ENCODE measurements around the gene KLRC2.
"Not testable (repeated sequence)": the region's sequence is repeated elsewhere in the genome, so short reads cannot be mapped to it uniquely, and the experiment has no call there.

KLRC2 gene

DNA sequence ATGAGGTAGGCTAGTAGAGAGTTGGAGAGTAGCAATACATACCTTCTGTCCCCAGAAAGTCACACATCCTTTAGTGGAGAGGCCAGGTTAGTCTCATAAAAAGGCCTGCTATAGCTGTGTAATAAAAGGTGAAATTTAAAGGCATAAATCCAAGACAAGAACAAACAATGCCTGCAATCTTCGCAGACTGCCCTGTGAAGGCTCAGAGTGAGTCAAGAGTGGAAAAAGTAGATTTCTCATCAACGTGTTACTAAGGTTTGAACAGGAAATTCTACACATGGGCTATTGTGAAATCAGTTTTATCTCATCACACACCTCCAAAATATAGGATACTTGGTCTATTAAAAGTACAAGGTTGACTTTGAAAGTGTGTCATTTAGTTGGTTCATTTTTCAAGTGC lies 17.3 kb upstream of the KLRC2 start, which contains the start of gene KLRC1:
TSS of gene KLRC1 (minus strand) at position 222 of the 400 bp plus-strand sequence. CDS start 2,221 bp downstream, outside the sequence.
- no peak within 1 kb of the TSS for H3K4me3 ChIP-seq (ENCODE audit: low read length)
- no peak for TF ChIP-seq CTCF (IDR thresholded peaks at IDR 0.05; ENCODE audit: insufficient read depth, low read depth, low read length, missing control alignments)
- DNase-seq (ENCODE audit: low read depth): peak; percentile 90

DNA sequence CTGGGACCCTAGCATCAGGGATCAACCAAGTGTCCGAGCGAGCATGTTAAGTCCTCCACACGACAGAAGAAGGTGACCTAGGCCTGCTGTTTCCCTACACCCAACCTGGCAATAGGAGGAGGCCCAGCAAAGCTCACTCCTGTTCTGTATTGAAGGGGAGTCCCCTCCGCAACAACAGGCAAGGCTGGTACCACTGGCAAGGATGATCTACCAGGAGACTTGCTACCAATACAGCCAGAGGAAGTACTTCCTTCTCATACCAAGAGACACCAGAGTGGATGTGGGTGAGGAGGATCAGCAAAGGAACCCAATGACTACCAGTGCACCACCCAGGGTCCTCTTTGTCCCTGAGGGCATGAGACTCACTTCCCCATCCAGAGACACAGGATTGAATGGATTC lies 12.4 kb upstream of the KLRC2 start:
- no peak overlapping the region for H3K4me3 ChIP-seq (ENCODE audit: low read length)
- no peak for DNase-seq (ENCODE audit: low read depth)
- no peak for TF ChIP-seq CTCF (IDR thresholded peaks at IDR 0.05; ENCODE audit: insufficient read depth, low read depth, low read length, missing control alignments)

- H3K4me3 ChIP-seq (ENCODE audit: low read length); DNase-seq (ENCODE audit: low read depth): not testable (repeated sequence)
Measured at GRCh38 chr12:10446052-10446451, 10.2 kb upstream of the KLRC2 start.

DNA sequence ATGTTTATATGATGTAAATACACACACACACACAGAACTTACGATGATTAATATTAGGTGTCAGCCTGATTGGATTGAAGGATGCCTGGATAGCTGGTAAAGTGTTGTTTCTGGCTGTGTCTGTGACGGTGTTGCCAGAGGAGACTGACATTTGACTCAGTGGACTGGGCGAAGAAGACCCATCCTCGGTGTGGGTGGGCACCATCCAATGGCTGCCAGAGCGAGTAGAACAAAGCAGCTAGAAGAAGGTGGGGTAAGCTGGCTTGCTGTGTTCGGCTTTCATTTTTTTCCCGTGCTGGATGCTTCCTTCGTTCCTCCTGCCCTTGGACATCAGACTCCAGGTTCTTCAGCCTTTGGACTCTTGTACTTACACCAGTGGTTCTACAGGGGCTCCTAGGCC lies 5.3 kb upstream of the KLRC2 start:
- H3K4me3 ChIP-seq (ENCODE audit: low read length); DNase-seq (ENCODE audit: low read depth): not testable (repeated sequence)

DNA sequence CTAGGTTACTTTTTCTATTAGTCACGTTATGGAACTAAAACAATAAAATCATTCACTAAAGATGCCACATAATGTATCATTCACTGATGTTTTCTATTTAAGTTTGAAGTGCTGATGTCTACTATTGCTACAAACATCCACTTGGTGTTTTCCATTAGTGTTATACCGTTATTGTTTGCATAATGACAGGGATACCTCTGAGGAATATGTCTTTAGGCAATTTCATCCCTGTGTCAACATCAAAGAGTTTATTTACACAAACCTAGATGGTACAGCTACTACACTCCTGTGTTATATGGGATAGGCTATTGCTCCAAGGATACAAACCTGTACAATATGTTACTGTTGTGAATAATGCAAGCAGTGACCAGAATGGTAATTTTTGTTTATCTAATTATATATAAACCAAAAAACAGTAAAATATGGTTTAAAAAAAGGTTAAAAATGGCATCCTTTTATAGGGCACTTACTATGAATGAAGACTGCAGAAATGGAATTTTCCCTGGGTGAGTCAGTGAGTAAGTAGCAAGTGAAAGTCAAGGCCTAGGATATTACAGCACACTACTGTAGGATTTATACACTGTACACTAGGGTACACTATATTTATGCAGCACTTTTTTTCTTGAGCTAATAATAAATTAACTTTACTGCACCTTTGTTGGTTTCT lies 3.9 kb upstream of the KLRC2 start:
- DNase-seq (ENCODE audit: low read depth): peak; percentile 17
- not testable (repeated sequence) for H3K4me3 ChIP-seq (ENCODE audit: low read length)

- DNase-seq (ENCODE audit: low read depth); H3K4me3 ChIP-seq (ENCODE audit: low read length): not testable (repeated sequence)
Measured at GRCh38 chr12:10437601-10438000, 1.8 kb upstream of the KLRC2 start.

DNA sequence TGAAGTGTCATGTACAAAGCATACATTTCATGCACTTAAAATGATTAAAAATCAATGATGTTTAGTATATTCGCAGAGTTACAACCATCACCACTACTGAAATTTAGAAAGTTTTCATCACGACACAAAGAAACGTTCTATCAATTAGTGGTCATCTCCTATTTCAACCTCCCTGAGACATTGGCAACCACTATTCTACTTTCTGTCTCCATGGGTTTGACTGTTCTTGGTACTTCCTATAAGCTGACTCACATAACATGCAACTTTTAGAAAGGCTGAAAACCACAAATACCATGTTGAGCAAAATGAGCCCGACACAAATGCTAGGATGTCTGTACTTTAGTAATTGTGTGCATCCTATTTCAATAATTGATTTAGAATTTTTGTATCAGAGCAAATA lies 5.2 kb downstream of the KLRC2 start:
- H3K4me3 ChIP-seq (ENCODE audit: low read length); DNase-seq (ENCODE audit: low read depth): not testable (repeated sequence)

DNA sequence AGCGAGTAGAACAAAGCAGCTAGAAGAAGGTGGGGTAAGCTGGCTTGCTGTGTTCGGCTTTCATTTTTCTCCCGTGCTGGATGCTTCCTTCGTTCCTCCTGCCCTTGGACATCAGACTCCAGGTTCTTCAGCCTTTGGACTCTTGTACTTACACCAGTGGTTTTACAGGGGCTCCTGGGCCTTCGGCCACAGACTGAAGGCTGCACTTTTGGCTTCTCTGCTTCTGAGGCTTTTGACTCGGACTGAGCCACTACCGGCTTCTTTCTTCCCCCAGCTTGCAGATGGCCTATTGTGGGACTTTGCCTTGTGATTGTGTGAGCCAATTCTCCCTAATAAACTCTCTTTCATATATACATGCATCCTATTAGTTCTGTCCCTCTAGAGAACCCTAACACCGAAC lies 9.9 kb downstream of the KLRC2 start:
- H3K4me3 ChIP-seq (ENCODE audit: low read length); DNase-seq (ENCODE audit: low read depth): not testable (repeated sequence)

DNA sequence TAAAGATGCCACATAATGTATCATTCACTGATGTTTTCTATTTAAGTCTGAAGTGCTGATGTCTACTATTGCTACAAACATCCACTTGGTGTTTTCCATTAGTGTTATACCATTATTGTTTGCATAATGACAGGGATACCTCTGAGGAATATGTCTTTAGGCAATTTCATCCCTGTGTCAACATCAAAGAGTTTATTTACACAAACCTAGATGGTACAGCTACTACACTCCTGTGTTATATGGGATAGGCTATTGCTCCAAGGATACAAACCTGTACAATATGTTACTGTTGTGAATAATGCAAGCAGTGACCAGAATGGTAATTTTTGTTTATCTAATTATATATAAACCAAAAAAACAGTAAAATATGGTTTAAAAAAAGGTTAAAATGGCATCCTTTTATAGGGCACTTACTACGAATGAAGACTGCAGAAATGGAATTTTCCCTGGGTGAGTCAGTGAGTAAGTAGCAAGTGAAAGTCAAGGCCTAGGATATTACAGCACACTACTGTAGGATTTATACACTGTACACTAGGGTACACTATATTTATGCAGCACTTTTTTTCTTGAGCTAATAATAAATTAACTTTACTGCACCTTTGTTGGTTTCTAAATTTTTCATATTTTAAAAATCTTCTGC lies 11.4 kb downstream of the KLRC2 start:
- not testable (repeated sequence) for DNase-seq (ENCODE audit: low read depth)

DNA sequence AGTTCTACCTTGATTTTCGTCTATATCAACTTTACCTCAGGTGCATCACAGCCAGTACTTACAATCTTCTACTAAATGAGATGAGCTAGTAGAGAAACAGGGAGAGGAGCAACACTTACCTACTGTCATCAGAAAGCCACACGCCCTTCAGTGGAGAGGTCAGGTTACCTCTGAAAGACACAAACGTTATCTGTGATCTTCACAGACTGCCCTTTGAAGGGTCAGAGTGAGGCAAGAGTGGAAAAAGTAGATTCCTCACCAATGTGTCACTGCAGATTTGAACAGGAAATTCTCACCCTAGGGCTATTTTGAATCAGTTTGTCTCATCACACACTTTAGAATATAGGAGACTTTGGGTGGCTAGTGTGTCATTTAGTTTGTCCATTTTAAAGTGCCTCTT lies 13.7 kb downstream of the KLRC2 start:
- H3K4me3 ChIP-seq (ENCODE audit: low read length); DNase-seq (ENCODE audit: low read depth): not testable (repeated sequence)

More for the DNA sequence above, 11.4 kb downstream of the KLRC2 start:
- H3K4me3 ChIP-seq (ENCODE audit: low read length): not testable (repeated sequence)

DNA sequence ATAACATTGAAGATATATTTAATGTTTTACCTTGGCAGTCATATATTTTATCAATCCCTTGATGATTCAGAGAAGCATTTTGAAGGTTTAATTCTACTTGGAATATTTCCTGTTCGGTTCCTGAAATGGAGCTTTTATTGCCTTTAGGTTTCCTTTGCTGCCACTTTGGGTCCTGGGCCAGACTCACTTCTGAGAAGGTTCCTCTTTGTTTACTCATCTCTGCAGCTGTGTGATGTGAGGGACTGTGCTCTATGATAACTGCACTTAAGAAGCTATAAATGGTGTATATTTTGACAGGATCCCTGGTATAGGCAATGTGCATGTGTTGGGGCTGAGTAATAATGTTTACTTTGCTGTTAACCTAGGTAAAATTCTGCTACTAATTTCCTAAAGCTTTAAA lies 15.5 kb downstream of the KLRC2 start, which contains the start of gene KLRC3:
TSS of gene KLRC3 (minus strand) at position 262 of the 400 bp plus-strand sequence. CDS start at position 217, 45 bp downstream.
- DNase-seq (ENCODE audit: low read depth); H3K4me3 ChIP-seq (ENCODE audit: low read length): not testable (repeated sequence)

GRCh38 chr12:10409392-10409791 lies 26.4 kb downstream of the KLRC2 start, which contains the start of gene KLRC4:
Gene KLRC4, minus strand, starts transcription at chr12:10409757. Its CDS starts 182 bp downstream, at chr12:10409575.
- peak; percentile 35 for DNase-seq (ENCODE audit: low read depth)
- H3K4me3 ChIP-seq (ENCODE audit: low read length): no peak within 1 kb of the TSS
- TF ChIP-seq CTCF (IDR thresholded peaks at IDR 0.05; ENCODE audit: insufficient read depth, low read depth, low read length, missing control alignments): no peak
